ENCODE results near the gene ASMTL.
"Not testable (repeated sequence)": the region's sequence is repeated elsewhere in the genome, so short reads cannot be mapped to it uniquely, and the experiment has no call there.

DNA sequence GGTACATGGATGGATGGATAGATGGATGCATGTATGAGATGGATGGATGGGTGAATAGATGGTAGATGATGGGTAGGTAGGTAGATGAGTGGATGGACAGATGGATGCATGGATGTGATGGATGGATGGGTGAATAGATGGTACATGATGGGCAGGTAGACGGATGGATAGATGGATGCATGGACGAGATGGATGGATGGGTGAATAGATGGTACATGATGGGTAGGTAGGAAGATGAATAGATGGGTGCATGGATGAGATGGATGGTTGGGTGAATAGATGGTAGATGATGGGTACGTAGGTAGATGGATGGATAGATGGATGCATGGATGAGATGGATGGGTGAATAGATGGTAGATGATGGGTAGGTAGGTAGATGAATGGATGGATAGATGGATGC lies 48.8 kb downstream of the ASMTL start:
- TF ChIP-seq, protein P1, sequence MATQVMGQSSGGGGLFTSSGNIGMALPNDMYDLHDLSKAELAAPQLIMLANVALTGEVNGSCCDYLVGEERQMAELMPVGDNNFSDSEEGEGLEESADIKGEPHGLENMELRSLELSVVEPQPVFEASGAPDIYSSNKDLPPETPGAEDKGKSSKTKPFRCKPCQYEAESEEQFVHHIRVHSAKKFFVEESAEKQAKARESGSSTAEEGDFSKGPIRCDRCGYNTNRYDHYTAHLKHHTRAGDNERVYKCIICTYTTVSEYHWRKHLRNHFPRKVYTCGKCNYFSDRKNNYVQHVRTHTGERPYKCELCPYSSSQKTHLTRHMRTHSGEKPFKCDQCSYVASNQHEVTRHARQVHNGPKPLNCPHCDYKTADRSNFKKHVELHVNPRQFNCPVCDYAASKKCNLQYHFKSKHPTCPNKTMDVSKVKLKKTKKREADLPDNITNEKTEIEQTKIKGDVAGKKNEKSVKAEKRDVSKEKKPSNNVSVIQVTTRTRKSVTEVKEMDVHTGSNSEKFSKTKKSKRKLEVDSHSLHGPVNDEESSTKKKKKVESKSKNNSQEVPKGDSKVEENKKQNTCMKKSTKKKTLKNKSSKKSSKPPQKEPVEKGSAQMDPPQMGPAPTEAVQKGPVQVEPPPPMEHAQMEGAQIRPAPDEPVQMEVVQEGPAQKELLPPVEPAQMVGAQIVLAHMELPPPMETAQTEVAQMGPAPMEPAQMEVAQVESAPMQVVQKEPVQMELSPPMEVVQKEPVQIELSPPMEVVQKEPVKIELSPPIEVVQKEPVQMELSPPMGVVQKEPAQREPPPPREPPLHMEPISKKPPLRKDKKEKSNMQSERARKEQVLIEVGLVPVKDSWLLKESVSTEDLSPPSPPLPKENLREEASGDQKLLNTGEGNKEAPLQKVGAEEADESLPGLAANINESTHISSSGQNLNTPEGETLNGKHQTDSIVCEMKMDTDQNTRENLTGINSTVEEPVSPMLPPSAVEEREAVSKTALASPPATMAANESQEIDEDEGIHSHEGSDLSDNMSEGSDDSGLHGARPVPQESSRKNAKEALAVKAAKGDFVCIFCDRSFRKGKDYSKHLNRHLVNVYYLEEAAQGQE (IDR thresholded peaks at IDR 0.05; ENCODE audit: insufficient replicate concordance, low read depth) = not testable (repeated sequence)
- TF ChIP-seq, protein P2, sequence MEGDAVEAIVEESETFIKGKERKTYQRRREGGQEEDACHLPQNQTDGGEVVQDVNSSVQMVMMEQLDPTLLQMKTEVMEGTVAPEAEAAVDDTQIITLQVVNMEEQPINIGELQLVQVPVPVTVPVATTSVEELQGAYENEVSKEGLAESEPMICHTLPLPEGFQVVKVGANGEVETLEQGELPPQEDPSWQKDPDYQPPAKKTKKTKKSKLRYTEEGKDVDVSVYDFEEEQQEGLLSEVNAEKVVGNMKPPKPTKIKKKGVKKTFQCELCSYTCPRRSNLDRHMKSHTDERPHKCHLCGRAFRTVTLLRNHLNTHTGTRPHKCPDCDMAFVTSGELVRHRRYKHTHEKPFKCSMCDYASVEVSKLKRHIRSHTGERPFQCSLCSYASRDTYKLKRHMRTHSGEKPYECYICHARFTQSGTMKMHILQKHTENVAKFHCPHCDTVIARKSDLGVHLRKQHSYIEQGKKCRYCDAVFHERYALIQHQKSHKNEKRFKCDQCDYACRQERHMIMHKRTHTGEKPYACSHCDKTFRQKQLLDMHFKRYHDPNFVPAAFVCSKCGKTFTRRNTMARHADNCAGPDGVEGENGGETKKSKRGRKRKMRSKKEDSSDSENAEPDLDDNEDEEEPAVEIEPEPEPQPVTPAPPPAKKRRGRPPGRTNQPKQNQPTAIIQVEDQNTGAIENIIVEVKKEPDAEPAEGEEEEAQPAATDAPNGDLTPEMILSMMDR (IDR thresholded peaks at IDR 0.05; ENCODE audit: insufficient read depth, low read length) = not testable (repeated sequence)
- TF ChIP-seq POLR2AphosphoS5 (IDR thresholded peaks at IDR 0.05; ENCODE audit: low read depth) = not testable (repeated sequence)

Measured in HL-60 (cell line).